Stimulated activated CD4-positive, alpha-beta T cell treated with anti-CD3 and anti-CD28 coated beads, Interleukin-15, amount 100 ng/mL, for 48 hours (primary cell): Measurements from ENCODE around the gene KDM4B.

Experiments
- DNase-seq, 2 donors: peaks; one replicate each; pipeline ENCODE4 v3.0.0-alpha.2; 2020; ENCODE audit warnings: low read depth in 2 of 2

KDM4B gene

GRCh38 chr19:5032101-5032967 is 63.4 kb downstream of the KDM4B start:
- DNase-seq = no peak

GRCh38 chr19:5035105-5035761 is 66.3 kb downstream of the KDM4B start:
- DNase-seq = no peak

GRCh38 chr19:5035793-5036697 is 67.1 kb downstream of the KDM4B start:
- no peak for DNase-seq

- no peak for DNase-seq
Measured at GRCh38 chr19:5036698-5037563, 68.0 kb downstream of the KDM4B start.

GRCh38 chr19:5037936-5038335 is 69.0 kb downstream of the KDM4B start:
- DNase-seq = no peak

- DNase-seq = no peak
Measured at GRCh38 chr19:5038631-5039271, 69.8 kb downstream of the KDM4B start.

- no peak for DNase-seq
Measured at GRCh38 chr19:5039642-5040543, 71.0 kb downstream of the KDM4B start.

- no peak for DNase-seq
Measured at GRCh38 chr19:5040544-5041167, 71.7 kb downstream of the KDM4B start.

- no peak for DNase-seq
Measured at GRCh38 chr19:5041168-5041912, 72.4 kb downstream of the KDM4B start.

- DNase-seq = no peak
Measured at GRCh38 chr19:5041913-5042187, 72.9 kb downstream of the KDM4B start.

- no peak for DNase-seq
Measured at GRCh38 chr19:5042556-5042955, 73.6 kb downstream of the KDM4B start.

- no peak for DNase-seq
Measured at GRCh38 chr19:5045029-5045428, 76.1 kb downstream of the KDM4B start.

- DNase-seq = no peak
Measured at GRCh38 chr19:5045956-5046338, 77.0 kb downstream of the KDM4B start.

GRCh38 chr19:5046339-5047039 is 77.6 kb downstream of the KDM4B start:
- no peak for DNase-seq

- no peak for DNase-seq
Measured at GRCh38 chr19:5047251-5047935, 78.5 kb downstream of the KDM4B start.

- DNase-seq = peak; percentile 27 to 49
Measured at GRCh38 chr19:5048091-5048726, 79.3 kb downstream of the KDM4B start.
